ENCODE measurements around the gene DPT. TPM values are rescaled to one million over a fixed set of nuclear protein-coding genes. Genes with fewer than 3 reads are reported as not detected.
"Not testable (repeated sequence)": the region's sequence is repeated elsewhere in the genome, so short reads cannot be mapped to it uniquely, and the experiment has no call there.

The DPT gene
- total RNA-seq: 10 to 100 TPM; 60.7 to 85.7 TPM

DNA sequence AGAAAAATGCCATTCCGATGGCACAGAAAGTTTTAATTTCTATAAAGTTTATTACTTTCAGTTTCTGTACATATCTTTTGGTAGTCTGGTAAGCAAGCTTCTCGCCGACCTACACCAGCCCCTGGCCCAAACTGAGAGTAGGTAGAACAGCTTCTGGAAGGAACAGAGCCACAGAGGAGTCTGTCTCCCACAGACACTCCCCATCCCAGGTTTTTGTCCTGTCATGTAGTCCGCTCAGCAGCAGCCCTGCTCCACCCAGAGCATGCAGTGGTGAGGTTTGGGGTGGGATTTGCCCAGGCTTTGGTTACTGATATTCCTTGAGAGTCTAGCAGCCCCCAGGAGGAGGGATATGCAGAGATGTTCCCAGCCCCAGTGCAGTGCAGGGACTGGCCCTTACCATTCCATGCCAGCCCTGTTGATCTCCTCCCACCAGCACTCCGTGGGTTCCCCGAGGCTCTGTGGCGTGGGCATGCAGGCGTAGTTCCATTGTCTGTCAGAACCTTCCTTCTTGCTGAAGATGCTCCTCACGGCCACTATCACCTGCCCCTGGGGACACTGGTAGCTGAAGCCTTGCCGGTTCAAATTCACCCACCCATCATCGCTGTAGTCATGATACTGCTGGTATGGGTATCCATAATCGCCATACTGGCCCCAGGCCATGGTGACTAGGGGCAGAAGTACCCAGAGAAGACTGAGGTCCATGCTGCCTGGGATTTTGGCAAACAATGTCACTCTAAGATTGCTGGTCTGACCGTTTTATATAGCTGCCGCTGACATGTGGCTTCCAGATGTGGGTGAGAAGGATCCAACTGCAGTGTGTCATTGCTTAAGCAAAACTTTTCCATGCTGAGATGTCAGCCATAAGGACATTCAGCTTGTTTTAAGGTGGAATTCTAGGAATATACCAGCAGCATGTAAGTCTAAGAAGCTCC lies at the start of gene DPT:
Gene DPT (minus strand): TSS at position 734 of the 932 bp plus-strand sequence. CDS start 32 bp downstream, at position 702.
- H3K4me1 ChIP-seq (ENCODE audit: control insufficient read depth in 1 of 2, low read depth in 2 of 2): peaks cover 0 to 17% of the 10 kb centered on the region in 2 donors
- H3K36me3 ChIP-seq: no peaks in the 10 kb centered on the region
- peak within 1 kb of the TSS; percentile 68 for H3K4me3 ChIP-seq
- H3K9me3 ChIP-seq: no peaks in the 10 kb centered on the region
- no peak for DNase-seq (ENCODE audit: low spot score)
- peak; percentile 74 for ATAC-seq (ENCODE audit: insufficient number of reproducible peaks, low FRiP score, low read depth)
- TF ChIP-seq, protein P1, sequence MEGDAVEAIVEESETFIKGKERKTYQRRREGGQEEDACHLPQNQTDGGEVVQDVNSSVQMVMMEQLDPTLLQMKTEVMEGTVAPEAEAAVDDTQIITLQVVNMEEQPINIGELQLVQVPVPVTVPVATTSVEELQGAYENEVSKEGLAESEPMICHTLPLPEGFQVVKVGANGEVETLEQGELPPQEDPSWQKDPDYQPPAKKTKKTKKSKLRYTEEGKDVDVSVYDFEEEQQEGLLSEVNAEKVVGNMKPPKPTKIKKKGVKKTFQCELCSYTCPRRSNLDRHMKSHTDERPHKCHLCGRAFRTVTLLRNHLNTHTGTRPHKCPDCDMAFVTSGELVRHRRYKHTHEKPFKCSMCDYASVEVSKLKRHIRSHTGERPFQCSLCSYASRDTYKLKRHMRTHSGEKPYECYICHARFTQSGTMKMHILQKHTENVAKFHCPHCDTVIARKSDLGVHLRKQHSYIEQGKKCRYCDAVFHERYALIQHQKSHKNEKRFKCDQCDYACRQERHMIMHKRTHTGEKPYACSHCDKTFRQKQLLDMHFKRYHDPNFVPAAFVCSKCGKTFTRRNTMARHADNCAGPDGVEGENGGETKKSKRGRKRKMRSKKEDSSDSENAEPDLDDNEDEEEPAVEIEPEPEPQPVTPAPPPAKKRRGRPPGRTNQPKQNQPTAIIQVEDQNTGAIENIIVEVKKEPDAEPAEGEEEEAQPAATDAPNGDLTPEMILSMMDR (IDR thresholded peaks at IDR 0.05): no peak
- H3K27ac ChIP-seq: peak within 1 kb of the TSS in 1 of 2 donors; percentile 41
- H3K27me3 ChIP-seq (replicated peaks; ENCODE audit: insufficient read depth): no peaks in the 10 kb centered on the region

DNA sequence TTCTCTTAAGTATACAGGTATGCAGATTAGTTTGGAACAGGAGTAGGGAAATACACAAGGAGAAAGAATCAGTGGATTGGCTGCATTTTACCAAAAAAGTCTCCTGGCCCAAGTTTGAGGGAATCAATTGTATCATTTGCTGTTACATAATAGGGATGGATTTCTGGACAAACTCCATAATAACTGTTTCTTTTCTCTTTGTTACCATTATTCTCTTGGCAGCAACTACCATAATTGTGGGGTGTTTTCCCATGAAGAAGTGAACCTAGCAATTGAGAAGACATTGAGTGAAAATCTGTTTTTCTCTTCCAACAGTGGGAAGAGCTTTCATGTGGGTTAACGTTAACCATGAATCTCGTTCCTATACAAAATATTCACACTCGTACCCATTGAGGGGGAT lies 46.4 kb upstream of the DPT start:
- ATAC-seq (ENCODE audit: insufficient number of reproducible peaks, low FRiP score, low read depth): no peak
- Histone ChIP-seq H3K36me3 (no peaks in the 10 kb centered on the region), H3K27ac (no peak overlapping the region), H3K4me1 (ENCODE audit: control insufficient read depth in 1 of 2, low read depth in 2 of 2) (no peaks in the 10 kb centered on the region), H3K9me3 (no peaks in the 10 kb centered on the region), H3K27me3 (replicated peaks; ENCODE audit: insufficient read depth) (no peaks in the 10 kb centered on the region), H3K4me3 (no peak overlapping the region)
- no peak for DNase-seq (ENCODE audit: low spot score)
- TF ChIP-seq, protein P1 (IDR thresholded peaks at IDR 0.05): no peak

DNA sequence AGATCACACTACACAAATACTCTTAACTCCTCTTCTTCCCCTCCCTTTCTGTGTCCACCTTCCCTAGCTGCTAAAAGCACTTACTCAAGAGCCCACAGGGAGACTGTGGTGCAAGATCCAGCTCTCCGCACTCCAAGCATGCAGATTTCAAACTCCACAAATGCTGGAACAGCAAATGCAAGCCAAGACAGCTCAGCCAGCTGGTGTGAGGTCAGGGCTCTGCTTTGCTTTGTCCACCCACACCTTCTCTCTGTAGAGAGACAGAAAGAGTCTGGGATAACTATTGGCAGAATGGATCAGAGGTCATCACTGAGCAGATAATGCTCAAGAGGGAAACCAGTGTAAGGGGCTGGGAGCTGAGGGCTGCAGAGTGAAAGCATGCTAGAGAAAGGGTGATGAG lies 45.2 kb upstream of the DPT start:
- DNase-seq (ENCODE audit: low spot score) (no peak), ATAC-seq (ENCODE audit: insufficient number of reproducible peaks, low FRiP score, low read depth) (no peak)
- H3K9me3 ChIP-seq: no peaks in the 10 kb centered on the region

DNA sequence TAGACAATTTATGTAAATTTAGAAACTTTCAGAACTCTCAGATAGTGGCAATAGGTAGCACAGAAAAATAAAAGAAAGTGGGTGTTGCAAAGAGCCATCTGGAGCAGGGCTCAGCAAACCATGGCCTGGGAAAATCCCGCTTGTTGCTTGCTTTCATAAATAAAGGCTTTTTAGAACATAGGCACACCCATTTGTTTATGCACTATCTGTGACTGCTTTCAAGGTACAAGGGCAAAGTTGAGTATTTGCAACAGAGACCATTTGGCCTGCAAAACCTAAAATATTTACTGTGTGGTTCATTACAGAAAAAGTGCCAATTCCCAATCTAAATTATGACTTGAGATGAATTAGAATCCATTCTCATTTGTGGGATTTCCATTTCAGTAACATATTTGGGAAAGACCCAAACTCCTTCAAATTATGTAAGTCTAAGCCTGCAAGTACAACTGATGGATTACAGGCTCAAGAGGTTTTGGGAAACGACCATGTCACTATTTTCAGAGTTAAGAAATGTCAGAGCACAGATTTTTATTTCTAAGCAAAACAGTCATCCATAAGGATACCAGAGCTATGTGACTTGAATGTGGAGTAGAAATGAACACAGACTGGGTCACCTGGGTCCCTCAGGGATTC lies 43.5 kb upstream of the DPT start:
- Histone ChIP-seq H3K4me3 (no peak overlapping the region), H3K36me3 (no peaks in the 10 kb centered on the region), H3K9me3 (no peaks in the 10 kb centered on the region), H3K27me3 (replicated peaks; ENCODE audit: insufficient read depth) (no peaks in the 10 kb centered on the region), H3K4me1 (ENCODE audit: control insufficient read depth in 1 of 2, low read depth in 2 of 2) (peaks cover 8 to 14% of the 10 kb centered on the region in 2 donors), H3K27ac (no peak overlapping the region)
- DNase-seq (ENCODE audit: low spot score) (no peak), ATAC-seq (ENCODE audit: insufficient number of reproducible peaks, low FRiP score, low read depth) (no peak)
- TF ChIP-seq, protein P1 (IDR thresholded peaks at IDR 0.05): no peak

More for the DNA sequence above, 45.2 kb upstream of the DPT start:
- no peaks in the 10 kb centered on the region for H3K4me1 ChIP-seq (ENCODE audit: control insufficient read depth in 1 of 2, low read depth in 2 of 2)
- no peak overlapping the region for H3K27ac ChIP-seq
- no peaks in the 10 kb centered on the region for H3K36me3 ChIP-seq
- TF ChIP-seq, protein P1 (IDR thresholded peaks at IDR 0.05): no peak
- no peaks in the 10 kb centered on the region for H3K27me3 ChIP-seq (replicated peaks; ENCODE audit: insufficient read depth)
- H3K4me3 ChIP-seq: no peak overlapping the region

DNA sequence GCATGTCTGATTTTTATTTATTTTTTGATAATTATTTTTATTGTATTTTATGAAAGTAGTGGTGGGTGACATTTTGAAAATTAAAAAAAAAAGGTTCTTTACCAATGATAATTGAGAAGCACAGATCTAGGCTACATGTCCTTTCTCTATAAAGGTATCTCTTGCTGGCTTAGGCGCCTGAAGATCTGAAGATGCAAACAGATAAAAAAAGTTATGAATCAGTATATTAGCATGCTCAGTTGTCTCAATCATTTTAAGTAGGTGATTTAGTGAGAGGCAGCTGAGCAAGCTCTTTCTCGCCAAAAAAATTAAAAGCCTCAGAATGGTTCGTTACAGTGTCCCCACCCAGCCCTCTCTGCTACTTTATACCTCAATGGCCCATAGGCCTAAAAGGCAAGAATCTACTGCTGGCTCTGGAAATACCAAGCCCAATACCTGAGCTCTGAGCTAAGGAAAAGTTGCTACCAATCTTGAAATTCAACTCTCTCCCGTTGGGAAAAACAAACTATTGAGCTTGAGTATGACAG lies 42.2 kb upstream of the DPT start:
- H3K27me3 ChIP-seq (replicated peaks; ENCODE audit: insufficient read depth): no peaks in the 10 kb centered on the region
- no peak overlapping the region for H3K27ac ChIP-seq
- H3K4me3 ChIP-seq: no peak overlapping the region
- peaks cover 8 to 14% of the 10 kb centered on the region in 2 donors for H3K4me1 ChIP-seq (ENCODE audit: control insufficient read depth in 1 of 2, low read depth in 2 of 2)
- TF ChIP-seq, protein P1 (IDR thresholded peaks at IDR 0.05): no peak
- no peak for DNase-seq (ENCODE audit: low spot score)
- H3K9me3 ChIP-seq: no peaks in the 10 kb centered on the region
- H3K36me3 ChIP-seq: no peaks in the 10 kb centered on the region
- ATAC-seq (ENCODE audit: insufficient number of reproducible peaks, low FRiP score, low read depth): no peak

DNA sequence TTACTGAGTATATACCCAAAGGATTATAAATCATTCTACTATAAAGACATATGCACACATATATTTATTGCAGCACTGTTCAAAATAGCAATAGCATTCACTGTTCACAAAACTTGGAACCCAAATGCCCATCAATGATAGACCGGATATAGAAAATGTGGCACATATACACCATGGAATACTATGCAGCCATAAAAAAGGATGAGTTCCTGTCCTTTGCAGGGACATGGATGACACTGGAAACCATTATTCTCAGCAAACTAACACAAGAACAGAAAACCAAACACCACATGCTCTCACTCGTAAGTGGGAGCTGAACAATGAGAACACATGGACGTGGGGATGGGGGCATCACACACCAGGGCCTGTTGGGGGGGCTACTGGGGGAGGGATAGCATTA lies 40.9 kb upstream of the DPT start:
- H3K27me3 ChIP-seq (replicated peaks; ENCODE audit: insufficient read depth): not testable (repeated sequence)

More for the DNA sequence above, 40.9 kb upstream of the DPT start:
- not testable (repeated sequence) for H3K4me3 ChIP-seq; H3K36me3 ChIP-seq; DNase-seq (ENCODE audit: low spot score); ATAC-seq (ENCODE audit: insufficient number of reproducible peaks, low FRiP score, low read depth); H3K27ac ChIP-seq; H3K9me3 ChIP-seq
- H3K4me1 ChIP-seq (ENCODE audit: control insufficient read depth in 1 of 2, low read depth in 2 of 2): peaks cover 8 to 14% of the 10 kb centered on the region in 2 donors

Measured in thoracic aorta (tissue), 2 donors.